Endothelial cell of umbilical vein (primary cell): ENCODE data around the gene ADAM22. TPM values are rescaled to one million over a fixed set of nuclear protein-coding genes. Genes with fewer than 3 reads are reported as not detected.

ENCODE experiments used
- BruUV-seq: library from RNA; stranded (reverse); fragments of 400-500 nt; replicated peaks from 2 replicates; lab custom pipeline; 2021; lab: Mats Ljungman, UMichigan
- CTCF ChIA-PET: fragments of 300-600, 350-600 bp; sonication (Branson Sonifier 250); formaldehyde crosslinking; loops from one replicate; lab custom pipeline; 2021; ENCODE audit warnings: antibody characterized with exemption, inconsistent platforms; lab: Charles Lee
- POLR2A ChIA-PET: fragments of 300-600, 350-600 bp; sonication (Branson Sonifier 250); formaldehyde crosslinking; loops from one replicate; lab custom pipeline; 2021; ENCODE audit warnings: antibody characterized with exemption, inconsistent platforms; lab: Charles Lee
- DNase-seq: peaks from one replicate; pipeline ENCODE4 v3.0.0-alpha.2; 2011; ENCODE audit warnings: low read depth, low spot score
- FAIRE-seq: peaks from 2 replicates; lab custom pipeline; 2011; peaks lifted over from hg19 to GRCh38; lab: Jason Lieb, UNC
- H2AFZ ChIP-seq: 2 replicates; pipeline ENCODE4 v1.6.0; 2012; ENCODE audit warnings: low read depth, low read length, control low read depth, inconsistent platforms
- H3K27ac ChIP-seq: 2 replicates; pipeline ENCODE4 v1.5.1; 2011; ENCODE audit warnings: low read depth, mild to moderate bottlenecking, control low read depth, low read length, moderate library complexity; ENCODE audit not compliant: insufficient read depth
- H3K27me3 ChIP-seq, 2 experiments: 2 replicates each; pipeline versions ENCODE4 v1.6.0 to v1.6.1; 2011; ENCODE audit warnings: low read length in 2 of 2, mixed read lengths in 1 of 2; ENCODE audit not compliant: control insufficient read depth in 2 of 2, insufficient read depth in 2 of 2
- H3K36me3 ChIP-seq, 2 experiments: 2 replicates in 1 of 2; 3 replicates in 1 of 2; pipeline ENCODE4 v1.5.1; 2011; ENCODE audit warnings: low read length in 2 of 2, mild to moderate bottlenecking in 1 of 2, moderate library complexity in 1 of 2; ENCODE audit not compliant: control insufficient read depth in 2 of 2, insufficient read depth in 2 of 2; ENCODE audit errors: extremely low read depth in 1 of 2
- H3K4me1 ChIP-seq: 3 replicates; pipeline ENCODE4 v1.5.1; 2011; ENCODE audit warnings: mild to moderate bottlenecking, low read length; ENCODE audit not compliant: control insufficient read depth, insufficient read depth; ENCODE audit errors: extremely low read depth
- H3K4me2 ChIP-seq: 2 replicates; pipeline ENCODE4 v1.6.1; 2011; ENCODE audit warnings: low read length, control low read depth, mixed read lengths; ENCODE audit not compliant: insufficient read depth
- H3K4me3 ChIP-seq, 3 experiments: fragments of 200-600 bp in 1 of 3; sonication (generic), shearing (Covaris generic) in 1 of 3; replicated peaks in 1 of 3; 2 replicates each; pipeline ENCODE4 v1.5.1; 2011 to 2016; ENCODE audit warnings: control low read depth in 3 of 3, low read length in 3 of 3, mild to moderate bottlenecking in 2 of 3, inconsistent platforms in 1 of 3, low read depth in 1 of 3, moderate library complexity in 1 of 3; ENCODE audit not compliant: insufficient read depth in 1 of 3
- H3K79me2 ChIP-seq: 2 replicates; pipeline ENCODE4 v1.6.0; 2012; ENCODE audit warnings: low read length, inconsistent platforms; ENCODE audit not compliant: control insufficient read depth, insufficient read depth
- H3K9ac ChIP-seq: replicated peaks from 2 replicates; pipeline ENCODE3; 2011; ENCODE audit warnings: low read length, control low read depth; ENCODE audit not compliant: insufficient read depth; ENCODE audit errors: extremely low read depth
- H3K9me1 ChIP-seq: replicated peaks from 3 replicates; pipeline ENCODE4 v1.6.0; 2011; ENCODE audit warnings: mild to moderate bottlenecking, low read length; ENCODE audit not compliant: control insufficient read depth, insufficient read depth; ENCODE audit errors: extremely low read depth
- H3K9me3 ChIP-seq: replicated peaks from 2 replicates; pipeline ENCODE4 v1.5.1; 2012; ENCODE audit warnings: low read length, inconsistent platforms; ENCODE audit not compliant: control insufficient read depth, insufficient read depth
- H4K20me1 ChIP-seq: replicated peaks from 2 replicates; pipeline ENCODE3; 2011; ENCODE audit warnings: mild to moderate bottlenecking, low read length; ENCODE audit not compliant: control insufficient read depth, insufficient read depth; ENCODE audit errors: extremely low read depth
- CTCF ChIP-seq, 2 donors: IDR thresholded peaks; 1 replicate in 1 of 2; 2 replicates in 1 of 2; pipeline ENCODE4 v1.5.1; 2011; ENCODE audit warnings: low read length in 2 of 2, mild to moderate bottlenecking in 2 of 2, moderate library complexity in 2 of 2, control low read depth in 1 of 2, inconsistent platforms in 1 of 2, low read depth in 1 of 2; ENCODE audit not compliant: insufficient read depth in 1 of 2; ENCODE audit errors: extremely low read depth in 1 of 2
- FOS ChIP-seq: IDR thresholded peaks from 2 replicates; pipeline ENCODE4 v1.6.1; 2011; ENCODE audit warnings: mild to moderate bottlenecking, low read length, moderate library complexity, borderline replicate concordance; ENCODE audit not compliant: insufficient read depth
- GATA2 ChIP-seq: IDR thresholded peaks from 2 replicates; pipeline ENCODE4 v1.7.0; 2011; ENCODE audit warnings: low read depth, mild to moderate bottlenecking, moderate library complexity, mixed read lengths, low read length; ENCODE audit not compliant: insufficient read length, insufficient read depth
- JUN ChIP-seq: IDR thresholded peaks from 2 replicates; pipeline ENCODE4 v1.6.1; 2011; ENCODE audit warnings: borderline replicate concordance, low read depth; ENCODE audit not compliant: insufficient read length, insufficient read depth
- MAX ChIP-seq: IDR thresholded peaks from 2 replicates; pipeline ENCODE4 v1.6.1; 2011; ENCODE audit not compliant: insufficient read depth, insufficient read length
- MYC ChIP-seq: IDR thresholded peaks from one replicate; pipeline ENCODE4 v1.6.1; 2011; ENCODE audit warnings: mild to moderate bottlenecking, low read depth, low read length
- POLR2AphosphoS5 ChIP-seq: IDR thresholded peaks from 2 replicates; pipeline ENCODE4 v1.6.1; 2012; ENCODE audit warnings: low read depth, mild to moderate bottlenecking, control low read depth, low read length, moderate library complexity; ENCODE audit not compliant: insufficient read depth
- dilution Hi-C: fragments of 300-500 bp; cut with MboI; formaldehyde crosslinking; loops from one replicate; pipeline ENCODE4 v1.15.0; 2019; ENCODE audit warnings: low sequenced_read_pairs; ENCODE audit not compliant: extremely low pct_ligation_motif_present
- intact Hi-C: fragments of 100-400 bp; cut with micrococcal nuclease; formaldehyde crosslinking; loops from one replicate; pipeline ENCODE4 v1.10.0; 2022
- polyA plus RNA-seq, 4 experiments: library from polyadenylated mRNA; depleted of rRNA in 3 of 4; stranded (reverse) in 3 of 4; unstranded in 1 of 4; fragments of >200 nt; gene quantifications; 2 replicates each; pipeline versions ENCODE4 v1.2.1 to v1.2.3, GENCODE V29; 2011 to 2012; ENCODE audit warnings: missing spikeins in 1 of 4
- total RNA-seq: library from RNA; stranded (reverse); gene quantifications from 2 replicates; pipeline ENCODE4 v1.2.3, GENCODE V29; 2021

Gene ADAM22
- total and polyA plus RNA-seq, 2 donors (not counting 3 experiments of a cell fraction or from before 2014, with no cell fraction given): 0.33 to 0.53 TPM

- FAIRE-seq: no peak
- POLR2A ChIA-PET: no interaction called here
These were observed 27.7 kb downstream of the ADAM22 start for GRCh38 chr7:87961754-87962153.

More at GRCh38 chr7:87961754-87962153, 27.7 kb downstream of the ADAM22 start:
- Histone ChIP-seq H3K9ac (no peak overlapping the region), H3K27ac (no peak overlapping the region), H3K9me1 (no peaks in the 10 kb centered on the region), H4K20me1 (no peaks in the 10 kb centered on the region), H3K36me3 (no peaks in the 10 kb centered on the region), H2AFZ (no peak overlapping the region), H3K4me2 (no peak overlapping the region), H3K4me3 (no peak overlapping the region), H3K27me3 (no peaks in the 10 kb centered on the region), H3K79me2 (no peaks in the 10 kb centered on the region), H3K4me1 (no peaks in the 10 kb centered on the region), H3K9me3 (no peaks in the 10 kb centered on the region)
- no TSS peak for BruUV-seq
- dilution Hi-C loops (no loop called here), intact Hi-C loops (no loop called here)
- CTCF ChIA-PET: no interaction called here
- DNase-seq: no peak
- no peak for TF ChIP-seq MYC
- no peak for TF ChIP-seq MAX
- no peak for TF ChIP-seq CTCF (IDR thresholded peaks at IDR 0.05; ENCODE audit: extremely low read depth in 1 of 2, insufficient read depth in 1 of 2, low read depth in 1 of 2, low read length in 2 of 2)
- TF ChIP-seq POLR2AphosphoS5: no peak
- no peak for TF ChIP-seq GATA2
- TF ChIP-seq FOS: no peak
- TF ChIP-seq JUN: no peak
